ENCODE results near the gene IL1A. TPM values are rescaled to one million over a fixed set of nuclear protein-coding genes. Genes with fewer than 3 reads are reported as not detected.
A peak's percentile ranks its signal among the peaks of the same experiment; 100 is the strongest.

IL1A gene
- total RNA-seq, 1 donor from 2014 or later, result 0.43 TPM

DNA sequence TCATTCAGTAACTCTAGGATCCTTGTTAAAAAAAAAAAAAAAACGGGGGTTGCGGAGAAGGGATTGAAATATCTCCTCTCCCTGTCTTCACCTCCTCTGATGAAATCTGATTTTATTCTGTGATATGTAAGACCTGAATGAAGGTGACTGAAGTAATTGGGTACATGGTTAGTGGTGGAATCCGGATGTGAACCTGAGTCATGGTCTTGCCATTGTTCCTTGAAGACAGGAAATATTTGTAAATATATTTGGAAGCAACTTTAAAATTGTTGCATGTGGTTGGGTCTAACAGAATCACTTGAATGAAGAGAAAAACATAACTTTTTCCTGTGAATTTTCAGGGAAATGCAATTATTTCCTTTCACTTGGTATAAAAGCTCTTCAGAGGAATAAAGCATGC lies 3.0 kb upstream of the IL1A start:
- TF ChIP-seq EZH2 (IDR thresholded peaks at IDR 0.05; ENCODE audit: insufficient read depth, low read length), result no peak
- TF ChIP-seq, protein P1, sequence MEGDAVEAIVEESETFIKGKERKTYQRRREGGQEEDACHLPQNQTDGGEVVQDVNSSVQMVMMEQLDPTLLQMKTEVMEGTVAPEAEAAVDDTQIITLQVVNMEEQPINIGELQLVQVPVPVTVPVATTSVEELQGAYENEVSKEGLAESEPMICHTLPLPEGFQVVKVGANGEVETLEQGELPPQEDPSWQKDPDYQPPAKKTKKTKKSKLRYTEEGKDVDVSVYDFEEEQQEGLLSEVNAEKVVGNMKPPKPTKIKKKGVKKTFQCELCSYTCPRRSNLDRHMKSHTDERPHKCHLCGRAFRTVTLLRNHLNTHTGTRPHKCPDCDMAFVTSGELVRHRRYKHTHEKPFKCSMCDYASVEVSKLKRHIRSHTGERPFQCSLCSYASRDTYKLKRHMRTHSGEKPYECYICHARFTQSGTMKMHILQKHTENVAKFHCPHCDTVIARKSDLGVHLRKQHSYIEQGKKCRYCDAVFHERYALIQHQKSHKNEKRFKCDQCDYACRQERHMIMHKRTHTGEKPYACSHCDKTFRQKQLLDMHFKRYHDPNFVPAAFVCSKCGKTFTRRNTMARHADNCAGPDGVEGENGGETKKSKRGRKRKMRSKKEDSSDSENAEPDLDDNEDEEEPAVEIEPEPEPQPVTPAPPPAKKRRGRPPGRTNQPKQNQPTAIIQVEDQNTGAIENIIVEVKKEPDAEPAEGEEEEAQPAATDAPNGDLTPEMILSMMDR (IDR thresholded peaks at IDR 0.05; ENCODE audit: insufficient read depth, low read depth, low read length), result no peak
- Mint-ChIP-seq H3K4me1 (ENCODE audit: low read depth, unreplicated experiment) (peaks cover 3% of the 10 kb centered on the region), H3K36me3 (ENCODE audit: low read depth, unreplicated experiment) (no peaks in the 10 kb centered on the region), H3K27ac (ENCODE audit: unreplicated experiment) (no peak overlapping the region), H3K4me3 (ENCODE audit: unreplicated experiment) (no peak overlapping the region), H3K9me3 (ENCODE audit: unreplicated experiment) (peaks cover 3% of the 10 kb centered on the region), H3K27me3 (ENCODE audit: low read depth, unreplicated experiment) (peaks cover 5% of the 10 kb centered on the region)
- Histone ChIP-seq H3K9ac (ENCODE audit: low read length) (no peak overlapping the region), H2AFZ (ENCODE audit: low read depth, low read length) (no peak overlapping the region), H4K20me1 (ENCODE audit: insufficient read depth, low read length) (no peaks in the 10 kb centered on the region), H3K9me3 (ENCODE audit: insufficient read depth, low read depth, low read length) (no peaks in the 10 kb centered on the region), H3K27ac (ENCODE audit: low read depth, low read length) (no peak overlapping the region), H3K36me3 (ENCODE audit: insufficient read depth, low read length) (no peaks in the 10 kb centered on the region), H3K79me2 (ENCODE audit: insufficient read depth, low read length) (no peaks in the 10 kb centered on the region), H3K4me3 (ENCODE audit: insufficient read depth, low read depth, low read length) (no peak overlapping the region), H3K4me1 (ENCODE audit: insufficient read depth, low read length) (peaks cover 8% of the 10 kb centered on the region), H3K27me3 (ENCODE audit: insufficient read depth, low read length) (no peaks in the 10 kb centered on the region), H3K4me2 (ENCODE audit: low read length) (no peak overlapping the region)
- no peak for DNase-seq (ENCODE audit: low read depth)
- FAIRE-seq, result no peak

DNA sequence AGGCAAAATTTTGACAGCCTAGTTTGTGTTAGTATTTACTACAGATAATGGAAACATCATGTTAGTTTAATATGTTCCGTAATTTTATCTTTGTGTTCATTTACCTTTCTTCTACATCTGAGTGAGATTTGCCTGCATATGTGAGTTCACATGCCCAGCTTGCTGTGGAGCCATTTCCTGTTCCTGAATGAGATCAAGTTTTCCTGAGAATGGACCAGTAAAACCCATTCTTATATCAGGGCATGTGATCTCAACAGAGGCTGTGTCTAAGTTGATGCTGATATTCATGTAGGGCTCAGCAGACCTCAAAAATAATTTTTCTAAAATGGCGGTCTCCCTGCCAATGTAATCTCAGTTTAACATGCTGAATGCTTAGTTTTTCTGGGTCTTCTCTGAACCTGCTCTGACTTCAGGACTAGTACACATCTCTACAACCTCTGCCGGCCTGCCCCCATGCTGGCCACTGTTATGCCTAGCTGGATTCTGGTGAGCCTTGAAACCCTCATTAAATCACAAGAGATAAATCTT lies 1.0 kb downstream of the IL1A start:
- Mint-ChIP-seq H3K27ac (ENCODE audit: unreplicated experiment) (no peak overlapping the region), H3K9me3 (ENCODE audit: unreplicated experiment) (no peaks in the 10 kb centered on the region), H3K27me3 (ENCODE audit: low read depth, unreplicated experiment) (peaks cover 7% of the 10 kb centered on the region), H3K4me1 (ENCODE audit: low read depth, unreplicated experiment) (peaks cover 3% of the 10 kb centered on the region), H3K36me3 (ENCODE audit: low read depth, unreplicated experiment) (no peaks in the 10 kb centered on the region), H3K4me3 (ENCODE audit: unreplicated experiment) (no peak overlapping the region)
- no peak overlapping the region for H3K4me3 ChIP-seq (ENCODE audit: insufficient read depth, low read depth, low read length)
- DNase-seq (ENCODE audit: low read depth) (no peak), FAIRE-seq (no peak)
- no peaks in the 10 kb centered on the region for H3K9me3 ChIP-seq (ENCODE audit: insufficient read depth, low read depth, low read length)
- H3K9ac ChIP-seq (ENCODE audit: low read length), result no peak overlapping the region
- no peaks in the 10 kb centered on the region for H3K79me2 ChIP-seq (ENCODE audit: insufficient read depth, low read length)
- H3K27ac ChIP-seq (ENCODE audit: low read depth, low read length), result no peak overlapping the region
- H3K4me1 ChIP-seq (ENCODE audit: insufficient read depth, low read length), result peaks cover 8% of the 10 kb centered on the region
- no peaks in the 10 kb centered on the region for H3K36me3 ChIP-seq (ENCODE audit: insufficient read depth, low read length)
- no peaks in the 10 kb centered on the region for H3K27me3 ChIP-seq (ENCODE audit: insufficient read depth, low read length)
- H3K4me2 ChIP-seq (ENCODE audit: low read length), result peak overlapping the region; percentile 76
- TF ChIP-seq, protein P1 (IDR thresholded peaks at IDR 0.05; ENCODE audit: insufficient read depth, low read depth, low read length), result no peak
- TF ChIP-seq EZH2 (IDR thresholded peaks at IDR 0.05; ENCODE audit: insufficient read depth, low read length), result no peak
- peak overlapping the region; percentile 4 for H2AFZ ChIP-seq (ENCODE audit: low read depth, low read length)
- H4K20me1 ChIP-seq (ENCODE audit: insufficient read depth, low read length), result no peaks in the 10 kb centered on the region

DNA sequence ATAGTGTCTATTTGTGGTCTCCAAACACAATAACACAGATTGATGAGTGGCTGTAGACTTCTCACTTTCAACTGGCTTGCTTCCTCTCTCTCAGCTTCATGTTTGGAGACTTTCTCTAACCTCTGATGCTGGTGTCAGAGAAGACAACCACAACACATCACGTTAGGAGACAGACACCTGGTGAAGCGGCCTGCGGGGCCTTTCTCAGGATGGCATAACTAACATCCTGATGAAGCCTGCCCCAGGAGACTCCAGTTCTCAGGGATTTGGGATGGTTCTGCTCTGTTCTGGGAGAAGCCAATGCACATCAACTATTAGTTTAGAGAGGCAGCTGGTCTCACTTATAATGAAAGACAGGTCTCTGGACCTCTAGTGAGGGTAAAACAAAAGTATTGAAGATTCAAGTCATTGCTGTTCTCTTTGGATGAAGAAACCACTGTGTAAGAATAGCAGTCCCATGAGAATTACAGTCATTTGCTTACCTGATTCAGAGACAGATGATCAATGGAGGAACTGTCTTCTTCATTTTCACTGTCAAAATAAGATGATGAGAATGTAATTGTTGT lies 2.0 kb downstream of the IL1A start:
- no peak overlapping the region for H3K4me3 Mint-ChIP-seq (ENCODE audit: unreplicated experiment)
- H3K9ac ChIP-seq (ENCODE audit: low read length), result no peak overlapping the region
- H3K4me3 ChIP-seq (ENCODE audit: insufficient read depth, low read depth, low read length), result no peak overlapping the region
- H3K27me3 ChIP-seq (ENCODE audit: insufficient read depth, low read length), result no peaks in the 10 kb centered on the region
- H3K4me2 ChIP-seq (ENCODE audit: low read length), result no peak overlapping the region
- no peaks in the 10 kb centered on the region for H4K20me1 ChIP-seq (ENCODE audit: insufficient read depth, low read length)
- H3K27ac ChIP-seq (ENCODE audit: low read depth, low read length), result no peak overlapping the region
- H3K36me3 ChIP-seq (ENCODE audit: insufficient read depth, low read length), result no peaks in the 10 kb centered on the region
- DNase-seq (ENCODE audit: low read depth), result no peak
- peaks cover 8% of the 10 kb centered on the region for H3K4me1 ChIP-seq (ENCODE audit: insufficient read depth, low read length)
- no peak overlapping the region for H3K27ac Mint-ChIP-seq (ENCODE audit: unreplicated experiment)
- H2AFZ ChIP-seq (ENCODE audit: low read depth, low read length), result no peak overlapping the region
- no peaks in the 10 kb centered on the region for H3K9me3 ChIP-seq (ENCODE audit: insufficient read depth, low read depth, low read length)
- no peaks in the 10 kb centered on the region for H3K79me2 ChIP-seq (ENCODE audit: insufficient read depth, low read length)
- H3K27me3 Mint-ChIP-seq (ENCODE audit: low read depth, unreplicated experiment), result peaks cover 10% of the 10 kb centered on the region
- peaks cover 3% of the 10 kb centered on the region for H3K4me1 Mint-ChIP-seq (ENCODE audit: low read depth, unreplicated experiment)
- H3K36me3 Mint-ChIP-seq (ENCODE audit: low read depth, unreplicated experiment), result peaks cover under 1% of the 10 kb centered on the region
- no peak for FAIRE-seq
- no peak for TF ChIP-seq EZH2 (IDR thresholded peaks at IDR 0.05; ENCODE audit: insufficient read depth, low read length)
- TF ChIP-seq, protein P1 (IDR thresholded peaks at IDR 0.05; ENCODE audit: insufficient read depth, low read depth, low read length), result no peak
- no peaks in the 10 kb centered on the region for H3K9me3 Mint-ChIP-seq (ENCODE audit: unreplicated experiment)

Data from astrocyte (in vitro differentiated cells and primary cell).